MM.1S (cell line): ENCODE results near the gene OTOL1.

Experiments used
- DNase-seq: peaks from one replicate; pipeline ENCODE4 v3.0.0-alpha.2; 2015
- H2AFZ ChIP-seq: fragments of 300-600 bp; sonication (generic); 2 replicates; pipeline ENCODE4 v1.6.0; 2016; ENCODE audit warnings: antibody characterized with exemption, low read length
- H3F3A ChIP-seq: fragments of 300-600 bp; sonication (generic); 2 replicates; pipeline ENCODE4 v1.6.1; 2016; ENCODE audit warnings: mild to moderate bottlenecking, antibody characterized with exemption, low read length, moderate library complexity, mixed read lengths; ENCODE audit not compliant: insufficient read depth
- H3K27ac ChIP-seq: fragments of 300-600 bp; sonication (generic); 2 replicates; pipeline ENCODE4 v1.5.1; 2016; ENCODE audit warnings: mild to moderate bottlenecking, low read length
- H3K27me3 ChIP-seq: fragments of 300-600 bp; sonication (generic); replicated peaks from 2 replicates; pipeline ENCODE4 v1.6.0; 2016; ENCODE audit warnings: low read length; ENCODE audit not compliant: insufficient read depth
- H3K36me3 ChIP-seq: fragments of 300-600 bp; sonication (generic); replicated peaks from 2 replicates; pipeline ENCODE4 v1.6.1; 2016; ENCODE audit warnings: mild to moderate bottlenecking, low read length, mixed read lengths; ENCODE audit not compliant: insufficient read depth
- H3K4me1 ChIP-seq: fragments of 300-600 bp; sonication (generic); 2 replicates; pipeline ENCODE4 v1.6.1; 2016; ENCODE audit warnings: low read length, mixed read lengths
- H3K4me2 ChIP-seq: fragments of 300-600 bp; sonication (generic); 2 replicates; pipeline ENCODE4 v1.6.0; 2016; ENCODE audit warnings: low read depth, low read length
- H3K4me3 ChIP-seq: fragments of 300-600 bp; sonication (generic); 2 replicates; pipeline ENCODE4 v1.5.1; 2016; ENCODE audit warnings: low read length, mixed read lengths
- H3K79me2 ChIP-seq: fragments of 300-600 bp; sonication (generic); 2 replicates; pipeline ENCODE4 v1.6.1; 2016; ENCODE audit warnings: mixed run types, low read length, mixed read lengths
- H3K9ac ChIP-seq: fragments of 300-600 bp; sonication (generic); 2 replicates; pipeline ENCODE4 v1.6.1; 2016; ENCODE audit warnings: low read length, mixed read lengths
- H3K9me2 ChIP-seq: fragments of 300-600 bp; sonication (generic); replicated peaks from 2 replicates; pipeline ENCODE4 v1.6.1; 2016; ENCODE audit warnings: mild to moderate bottlenecking, low read length, mixed read lengths; ENCODE audit not compliant: insufficient read depth
- H3K9me3 ChIP-seq: fragments of 300-600 bp; sonication (generic); replicated peaks from 2 replicates; pipeline ENCODE4 v1.6.1; 2016; ENCODE audit warnings: mild to moderate bottlenecking, low read length, mixed read lengths; ENCODE audit not compliant: insufficient read depth
- H4K20me1 ChIP-seq: fragments of 300-600 bp; sonication (generic); 2 replicates; pipeline ENCODE4 v1.6.1; 2016; ENCODE audit warnings: mild to moderate bottlenecking, low read length, moderate library complexity, mixed read lengths; ENCODE audit not compliant: insufficient read depth
- EZH2 ChIP-seq: fragments of 300-600 bp; sonication (generic); optimal IDR thresholded peaks from 2 replicates; pipeline ENCODE3; 2017; ENCODE audit warnings: low read depth, mild to moderate bottlenecking, antibody characterized with exemption, low read length, mixed read lengths
- EZH2phosphoT487 ChIP-seq: fragments of 300-600 bp; sonication (generic); IDR thresholded peaks from 2 replicates; pipeline ENCODE4 v1.6.1; 2018; ENCODE audit warnings: antibody characterized with exemption, low read length
- TF ChIP-seq, protein P1 (sequence below): fragments of 300-600 bp; sonication (generic); IDR thresholded peaks from 2 replicates; pipeline ENCODE4 v1.5.1; 2016; ENCODE audit warnings: antibody characterized with exemption, low read length, mixed read lengths

The OTOL1 gene

DNA sequence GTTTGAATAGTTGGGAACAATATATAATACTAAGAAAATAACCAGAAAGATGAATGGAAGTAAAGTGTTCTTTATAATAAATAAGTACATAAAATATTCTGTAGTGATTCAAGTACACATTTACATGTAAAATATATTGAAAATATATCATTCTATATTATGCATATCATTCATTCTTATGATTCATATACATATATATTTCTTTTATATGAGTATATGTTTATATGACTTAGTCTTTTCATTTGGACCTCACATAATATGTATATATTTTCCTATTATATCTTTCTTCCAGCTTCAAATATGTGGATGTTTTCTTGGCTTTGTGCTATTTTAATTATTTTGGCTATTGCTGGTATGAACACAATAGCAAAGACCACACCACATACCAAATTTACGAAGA, at the start of gene OTOL1:
TSS of gene OTOL1 (plus strand) at position 301 of the 400 bp plus-strand sequence. CDS start at position 301, 0 bp downstream.
- DNase-seq = no peak
- Histone ChIP-seq H3K9me3 (no peaks in the 10 kb centered on the region), H3K9ac (no peak within 1 kb of the TSS), H3F3A (no peaks in the 10 kb centered on the region), H3K36me3 (no peaks in the 10 kb centered on the region), H3K4me3 (no peak within 1 kb of the TSS), H4K20me1 (no peaks in the 10 kb centered on the region), H2AFZ (no peak within 1 kb of the TSS), H3K4me1 (no peaks in the 10 kb centered on the region), H3K4me2 (no peak within 1 kb of the TSS), H3K27me3 (no peaks in the 10 kb centered on the region), H3K27ac (no peak within 1 kb of the TSS), H3K79me2 (no peaks in the 10 kb centered on the region), H3K9me2 (no peaks in the 10 kb centered on the region)
- no peak for TF ChIP-seq EZH2phosphoT487
- TF ChIP-seq, protein P1, sequence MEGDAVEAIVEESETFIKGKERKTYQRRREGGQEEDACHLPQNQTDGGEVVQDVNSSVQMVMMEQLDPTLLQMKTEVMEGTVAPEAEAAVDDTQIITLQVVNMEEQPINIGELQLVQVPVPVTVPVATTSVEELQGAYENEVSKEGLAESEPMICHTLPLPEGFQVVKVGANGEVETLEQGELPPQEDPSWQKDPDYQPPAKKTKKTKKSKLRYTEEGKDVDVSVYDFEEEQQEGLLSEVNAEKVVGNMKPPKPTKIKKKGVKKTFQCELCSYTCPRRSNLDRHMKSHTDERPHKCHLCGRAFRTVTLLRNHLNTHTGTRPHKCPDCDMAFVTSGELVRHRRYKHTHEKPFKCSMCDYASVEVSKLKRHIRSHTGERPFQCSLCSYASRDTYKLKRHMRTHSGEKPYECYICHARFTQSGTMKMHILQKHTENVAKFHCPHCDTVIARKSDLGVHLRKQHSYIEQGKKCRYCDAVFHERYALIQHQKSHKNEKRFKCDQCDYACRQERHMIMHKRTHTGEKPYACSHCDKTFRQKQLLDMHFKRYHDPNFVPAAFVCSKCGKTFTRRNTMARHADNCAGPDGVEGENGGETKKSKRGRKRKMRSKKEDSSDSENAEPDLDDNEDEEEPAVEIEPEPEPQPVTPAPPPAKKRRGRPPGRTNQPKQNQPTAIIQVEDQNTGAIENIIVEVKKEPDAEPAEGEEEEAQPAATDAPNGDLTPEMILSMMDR = no peak
- TF ChIP-seq EZH2 = no peak

DNA sequence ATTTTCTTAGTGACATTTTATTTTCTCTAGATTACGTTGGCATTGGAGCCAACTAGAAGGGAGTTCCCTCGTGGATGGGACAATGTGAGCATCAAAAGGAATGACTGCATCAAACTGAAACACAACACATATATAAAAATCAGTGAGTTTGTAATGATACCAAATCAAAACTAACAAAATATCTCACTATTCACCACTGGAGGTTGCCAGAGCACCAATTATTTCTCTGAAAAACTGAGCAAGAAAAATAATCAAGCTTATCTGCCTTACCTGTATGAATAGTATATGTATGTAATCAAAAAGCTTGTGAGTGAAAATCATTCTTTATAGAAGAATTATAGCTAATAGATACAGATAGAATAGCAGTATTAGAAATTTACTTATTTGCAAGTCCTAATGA, 46.8 kb upstream of the OTOL1 start:
- H3K9me3 ChIP-seq = no peaks in the 10 kb centered on the region
- DNase-seq = no peak
- no peaks in the 10 kb centered on the region for H3K9me2 ChIP-seq
- TF ChIP-seq EZH2phosphoT487 = no peak
- TF ChIP-seq EZH2 = no peak
- TF ChIP-seq, protein P1 = 0 out of 2 replicates have a peak, but pooled peaks have one; percentile 11
- no peaks in the 10 kb centered on the region for H3K36me3 ChIP-seq
- no peaks in the 10 kb centered on the region for H3K4me1 ChIP-seq
- no peaks in the 10 kb centered on the region for H3F3A ChIP-seq
- no peaks in the 10 kb centered on the region for H3K27me3 ChIP-seq
- H3K79me2 ChIP-seq = no peaks in the 10 kb centered on the region
- no peak overlapping the region for H3K9ac ChIP-seq
- H2AFZ ChIP-seq = no peak overlapping the region
- H3K4me3 ChIP-seq = no peak overlapping the region
- no peaks in the 10 kb centered on the region for H4K20me1 ChIP-seq
- H3K4me2 ChIP-seq = no peak overlapping the region
- no peak overlapping the region for H3K27ac ChIP-seq

DNA sequence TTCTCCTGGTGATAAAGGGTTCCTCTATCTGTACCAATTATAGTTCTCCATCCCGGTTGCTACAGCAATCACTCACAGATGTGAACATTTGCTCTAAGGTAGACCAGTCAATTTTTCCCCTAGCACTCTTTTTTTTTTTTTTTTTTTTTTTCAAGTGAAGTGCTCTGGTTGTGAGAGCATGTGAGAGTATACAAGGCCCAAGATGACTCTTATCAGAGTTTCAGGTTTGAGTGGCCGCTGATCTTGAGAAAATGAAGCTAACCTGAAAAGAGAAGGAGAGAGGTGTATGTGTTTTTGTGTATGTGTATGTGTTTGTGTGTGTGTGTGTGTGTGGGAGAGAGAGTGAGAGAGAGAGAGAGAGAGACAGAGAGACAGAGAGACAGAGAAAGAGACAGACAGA, 44.4 kb upstream of the OTOL1 start:
- no peak overlapping the region for H2AFZ ChIP-seq
- H3F3A ChIP-seq = no peaks in the 10 kb centered on the region
- H3K9me3 ChIP-seq = no peaks in the 10 kb centered on the region
- no peaks in the 10 kb centered on the region for H3K36me3 ChIP-seq
- H3K4me3 ChIP-seq = no peak overlapping the region
- no peaks in the 10 kb centered on the region for H4K20me1 ChIP-seq
- no peaks in the 10 kb centered on the region for H3K79me2 ChIP-seq
- TF ChIP-seq, protein P1 = no peak
- TF ChIP-seq EZH2phosphoT487 (no peak), EZH2 (no peak)
- no peak overlapping the region for H3K9ac ChIP-seq
- no peaks in the 10 kb centered on the region for H3K27me3 ChIP-seq
- no peak overlapping the region for H3K27ac ChIP-seq
- H3K4me1 ChIP-seq = no peaks in the 10 kb centered on the region
- no peak for DNase-seq
- no peaks in the 10 kb centered on the region for H3K9me2 ChIP-seq
- no peak overlapping the region for H3K4me2 ChIP-seq
